Measurements from ENCODE around the gene ACAA2.

Gene ACAA2

DNA sequence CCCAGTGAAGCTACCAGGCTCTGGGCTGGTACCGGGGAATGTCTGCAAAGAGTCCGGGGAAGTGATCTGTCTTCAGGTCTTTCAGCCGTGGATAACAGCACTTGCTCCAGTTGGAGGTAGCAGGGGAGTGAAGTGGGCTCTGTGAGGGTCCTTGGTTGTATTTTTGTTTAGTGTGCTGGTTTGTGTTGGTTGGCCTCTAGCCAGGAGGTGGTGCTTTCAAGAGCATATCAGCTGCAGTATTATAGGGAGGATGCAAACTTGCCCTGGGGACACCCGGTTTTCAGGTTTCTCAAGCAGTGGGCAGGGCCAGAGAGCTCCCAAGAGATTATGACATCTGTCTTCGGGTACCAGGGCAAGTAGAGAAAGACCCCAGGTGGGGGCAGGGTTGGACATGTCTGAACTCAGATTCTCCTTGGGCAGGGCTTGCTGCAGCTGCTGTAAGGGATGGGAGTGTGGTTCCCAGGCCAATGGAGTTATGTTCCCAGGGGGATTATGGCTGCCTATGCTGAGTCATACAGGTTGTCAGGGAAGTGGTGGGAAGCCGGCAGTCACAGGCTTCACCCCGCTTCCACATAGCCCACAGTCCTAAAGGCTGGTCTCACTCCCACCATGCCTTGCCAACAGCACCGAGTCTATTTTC, 34.4 kb downstream of the ACAA2 start:
- no peaks in the 10 kb centered on the region for H3K9me3 ChIP-seq (ENCODE audit: control insufficient read depth, insufficient read depth, low read length)
- TF ChIP-seq, protein P1, sequence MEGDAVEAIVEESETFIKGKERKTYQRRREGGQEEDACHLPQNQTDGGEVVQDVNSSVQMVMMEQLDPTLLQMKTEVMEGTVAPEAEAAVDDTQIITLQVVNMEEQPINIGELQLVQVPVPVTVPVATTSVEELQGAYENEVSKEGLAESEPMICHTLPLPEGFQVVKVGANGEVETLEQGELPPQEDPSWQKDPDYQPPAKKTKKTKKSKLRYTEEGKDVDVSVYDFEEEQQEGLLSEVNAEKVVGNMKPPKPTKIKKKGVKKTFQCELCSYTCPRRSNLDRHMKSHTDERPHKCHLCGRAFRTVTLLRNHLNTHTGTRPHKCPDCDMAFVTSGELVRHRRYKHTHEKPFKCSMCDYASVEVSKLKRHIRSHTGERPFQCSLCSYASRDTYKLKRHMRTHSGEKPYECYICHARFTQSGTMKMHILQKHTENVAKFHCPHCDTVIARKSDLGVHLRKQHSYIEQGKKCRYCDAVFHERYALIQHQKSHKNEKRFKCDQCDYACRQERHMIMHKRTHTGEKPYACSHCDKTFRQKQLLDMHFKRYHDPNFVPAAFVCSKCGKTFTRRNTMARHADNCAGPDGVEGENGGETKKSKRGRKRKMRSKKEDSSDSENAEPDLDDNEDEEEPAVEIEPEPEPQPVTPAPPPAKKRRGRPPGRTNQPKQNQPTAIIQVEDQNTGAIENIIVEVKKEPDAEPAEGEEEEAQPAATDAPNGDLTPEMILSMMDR (IDR thresholded peaks at IDR 0.05; ENCODE audit: low read depth, low read length, poor library complexity, severe bottlenecking), result no peak
- no peak for TF ChIP-seq EZH2phosphoT487 (IDR thresholded peaks at IDR 0.05; ENCODE audit: borderline replicate concordance, low read length)
- H3K27ac ChIP-seq (ENCODE audit: low read depth, low read length), result no peak overlapping the region
- H3K4me1 ChIP-seq (ENCODE audit: control insufficient read depth, low read length), result no peaks in the 10 kb centered on the region
- no peaks in the 10 kb centered on the region for H4K20me1 ChIP-seq (ENCODE audit: control insufficient read depth, insufficient read depth, low read depth, low read length)
- no peak overlapping the region for H3K4me2 ChIP-seq (ENCODE audit: low read length)
- H3K79me2 ChIP-seq (ENCODE audit: control insufficient read depth, low read length), result no peaks in the 10 kb centered on the region
- H3K4me3 ChIP-seq (ENCODE audit: low read length), result no peak overlapping the region
- H3K27me3 ChIP-seq (ENCODE audit: control insufficient read depth, low read length), result no peaks in the 10 kb centered on the region
- H3F3A ChIP-seq (ENCODE audit: control insufficient read depth, insufficient read depth), result no peaks in the 10 kb centered on the region
- H3K9me2 ChIP-seq (replicated peaks; ENCODE audit: control insufficient read depth, low read length), result no peaks in the 10 kb centered on the region
- H3K36me3 ChIP-seq (ENCODE audit: control insufficient read depth, low read length), result peaks cover 11% of the 10 kb centered on the region

DNA sequence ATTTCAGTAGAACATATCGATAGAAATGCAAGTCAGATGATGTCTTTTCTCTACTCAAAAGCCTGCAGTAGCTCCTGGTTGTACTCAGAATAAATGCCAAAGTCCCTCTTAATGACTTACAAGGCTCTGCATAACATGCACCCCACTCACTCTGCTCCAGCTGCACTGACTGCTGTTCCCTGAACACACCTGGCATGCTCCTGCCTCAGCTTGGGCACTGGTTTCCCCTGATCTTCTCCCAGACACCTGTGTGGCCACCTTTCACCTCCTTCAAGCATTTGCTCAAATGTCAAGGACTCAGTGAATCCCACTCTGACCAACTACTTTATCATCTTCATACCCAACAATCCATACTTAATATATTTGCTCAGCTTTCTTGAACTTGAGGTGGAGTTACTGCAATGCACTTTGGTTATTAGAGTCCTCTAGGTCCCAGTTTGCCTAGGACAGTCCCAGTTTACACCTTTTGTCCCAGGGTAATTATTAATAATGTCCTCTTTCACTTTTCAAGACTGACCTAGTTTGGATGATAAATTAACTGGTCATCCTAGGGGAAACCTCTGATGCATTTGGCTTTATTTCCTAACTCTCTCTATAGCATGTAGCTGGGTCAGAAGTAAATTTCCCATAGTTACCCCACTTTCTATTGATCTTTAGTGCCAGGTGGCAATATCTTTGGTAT, 44.1 kb downstream of the ACAA2 start:
- no peaks in the 10 kb centered on the region for H3F3A ChIP-seq (ENCODE audit: control insufficient read depth, insufficient read depth)
- H3K27ac ChIP-seq (ENCODE audit: low read depth, low read length), result no peak overlapping the region
- no peaks in the 10 kb centered on the region for H3K4me1 ChIP-seq (ENCODE audit: control insufficient read depth, low read length)
- no peaks in the 10 kb centered on the region for H3K36me3 ChIP-seq (ENCODE audit: control insufficient read depth, low read length)
- no peak overlapping the region for H3K4me2 ChIP-seq (ENCODE audit: low read length)
- H3K27me3 ChIP-seq (ENCODE audit: control insufficient read depth, low read length), result 0 out of 2 replicates have a peak, but pooled peaks cover 2% of the 10 kb centered on the region
- no peaks in the 10 kb centered on the region for H3K79me2 ChIP-seq (ENCODE audit: control insufficient read depth, low read length)
- H3K9me3 ChIP-seq (ENCODE audit: control insufficient read depth, insufficient read depth, low read length), result no peaks in the 10 kb centered on the region
- no peak overlapping the region for H3K4me3 ChIP-seq (ENCODE audit: low read length)
- no peaks in the 10 kb centered on the region for H4K20me1 ChIP-seq (ENCODE audit: control insufficient read depth, insufficient read depth, low read depth, low read length)
- H3K9me2 ChIP-seq (replicated peaks; ENCODE audit: control insufficient read depth, low read length), result no peaks in the 10 kb centered on the region
- no peak for TF ChIP-seq EZH2phosphoT487 (IDR thresholded peaks at IDR 0.05; ENCODE audit: borderline replicate concordance, low read length)
- TF ChIP-seq, protein P1 (IDR thresholded peaks at IDR 0.05; ENCODE audit: low read depth, low read length, poor library complexity, severe bottlenecking), result no peak

DNA sequence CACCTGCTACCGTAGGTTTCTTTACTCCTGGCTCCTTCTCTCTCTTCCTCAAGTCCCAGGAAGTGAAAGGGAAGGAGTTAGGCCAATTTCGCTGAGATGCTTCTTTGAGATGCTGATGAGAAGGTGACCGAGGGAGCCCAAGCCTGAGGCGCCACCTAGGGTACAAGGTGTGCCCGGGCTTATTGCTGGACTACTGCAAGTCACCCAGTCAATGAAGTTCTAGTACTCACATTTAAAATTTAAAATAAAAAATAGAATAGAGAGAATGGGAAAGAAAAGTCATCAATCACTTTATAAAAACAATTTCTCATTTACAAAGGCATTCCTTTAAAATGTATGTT, 45.3 kb downstream of the ACAA2 start:
- Histone ChIP-seq H3K27me3 (ENCODE audit: control insufficient read depth, low read length) (0 out of 2 replicates have a peak, but pooled peaks cover 2% of the 10 kb centered on the region), H3K9me2 (replicated peaks; ENCODE audit: control insufficient read depth, low read length) (no peaks in the 10 kb centered on the region), H4K20me1 (ENCODE audit: control insufficient read depth, insufficient read depth, low read depth, low read length) (no peaks in the 10 kb centered on the region), H3K4me3 (ENCODE audit: low read length) (no peak overlapping the region), H3K36me3 (ENCODE audit: control insufficient read depth, low read length) (no peaks in the 10 kb centered on the region), H3K27ac (ENCODE audit: low read depth, low read length) (no peak overlapping the region), H3K79me2 (ENCODE audit: control insufficient read depth, low read length) (no peaks in the 10 kb centered on the region), H3F3A (ENCODE audit: control insufficient read depth, insufficient read depth) (no peaks in the 10 kb centered on the region), H3K4me2 (ENCODE audit: low read length) (no peak overlapping the region), H3K4me1 (ENCODE audit: control insufficient read depth, low read length) (no peaks in the 10 kb centered on the region), H3K9me3 (ENCODE audit: control insufficient read depth, insufficient read depth, low read length) (no peaks in the 10 kb centered on the region)
- TF ChIP-seq EZH2phosphoT487 (IDR thresholded peaks at IDR 0.05; ENCODE audit: borderline replicate concordance, low read length), result no peak
- TF ChIP-seq, protein P1 (IDR thresholded peaks at IDR 0.05; ENCODE audit: low read depth, low read length, poor library complexity, severe bottlenecking), result peak; percentile 27
